Fibroblast of villous mesenchyme (primary cell): ENCODE results near the gene F10. TPM values are rescaled to one million over a fixed set of nuclear protein-coding genes. Genes with fewer than 3 reads are reported as not detected.
"Not testable (repeated sequence)": the region's sequence is repeated elsewhere in the genome, so short reads cannot be mapped to it uniquely, and the experiment has no call there.

ENCODE experiments used
- DNase-seq: peaks from one replicate; pipeline ENCODE4 v3.0.0-alpha.2; 2010; ENCODE audit warnings: low read depth
- H3K4me3 ChIP-seq: 2 replicates; pipeline ENCODE4 v1.5.1; 2011; ENCODE audit warnings: low read depth, mild to moderate bottlenecking, low read length
- total RNA-seq: library from RNA; depleted of rRNA; stranded (reverse); fragments of >200 nt; gene quantifications from 2 replicates; pipeline ENCODE4 v1.2.3, GENCODE V29; 2012
- TF ChIP-seq, protein P1 (sequence below): IDR thresholded peaks from 2 replicates; pipeline ENCODE4 v1.5.1; 2012; ENCODE audit warnings: low read depth, mild to moderate bottlenecking, low read length; ENCODE audit not compliant: insufficient read depth

The F10 gene
- total RNA-seq, 1 donor: 12.5 TPM

DNA sequence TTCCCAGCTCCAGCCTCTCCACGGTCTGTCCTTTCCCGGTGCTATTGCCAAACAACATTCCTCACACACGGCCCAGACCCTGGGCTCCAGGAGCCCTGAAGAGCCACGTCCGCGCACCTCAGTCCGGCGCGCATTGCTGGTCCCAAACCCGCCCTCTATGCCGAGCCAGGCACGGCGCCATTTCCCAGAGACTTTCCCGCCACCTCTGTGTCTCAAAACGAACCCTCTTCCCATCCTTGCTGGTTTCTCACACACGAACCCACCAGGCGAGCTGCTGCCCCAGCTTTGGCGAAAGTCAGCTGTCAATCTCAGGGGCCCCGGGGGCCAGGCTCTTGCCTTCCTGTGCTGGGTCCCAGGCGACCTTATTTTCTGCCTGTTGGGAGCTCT, 45.0 kb upstream of the F10 start:
- no peak for DNase-seq
- H3K4me3 ChIP-seq: no peak overlapping the region
- TF ChIP-seq, protein P1, sequence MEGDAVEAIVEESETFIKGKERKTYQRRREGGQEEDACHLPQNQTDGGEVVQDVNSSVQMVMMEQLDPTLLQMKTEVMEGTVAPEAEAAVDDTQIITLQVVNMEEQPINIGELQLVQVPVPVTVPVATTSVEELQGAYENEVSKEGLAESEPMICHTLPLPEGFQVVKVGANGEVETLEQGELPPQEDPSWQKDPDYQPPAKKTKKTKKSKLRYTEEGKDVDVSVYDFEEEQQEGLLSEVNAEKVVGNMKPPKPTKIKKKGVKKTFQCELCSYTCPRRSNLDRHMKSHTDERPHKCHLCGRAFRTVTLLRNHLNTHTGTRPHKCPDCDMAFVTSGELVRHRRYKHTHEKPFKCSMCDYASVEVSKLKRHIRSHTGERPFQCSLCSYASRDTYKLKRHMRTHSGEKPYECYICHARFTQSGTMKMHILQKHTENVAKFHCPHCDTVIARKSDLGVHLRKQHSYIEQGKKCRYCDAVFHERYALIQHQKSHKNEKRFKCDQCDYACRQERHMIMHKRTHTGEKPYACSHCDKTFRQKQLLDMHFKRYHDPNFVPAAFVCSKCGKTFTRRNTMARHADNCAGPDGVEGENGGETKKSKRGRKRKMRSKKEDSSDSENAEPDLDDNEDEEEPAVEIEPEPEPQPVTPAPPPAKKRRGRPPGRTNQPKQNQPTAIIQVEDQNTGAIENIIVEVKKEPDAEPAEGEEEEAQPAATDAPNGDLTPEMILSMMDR: no peak

DNA sequence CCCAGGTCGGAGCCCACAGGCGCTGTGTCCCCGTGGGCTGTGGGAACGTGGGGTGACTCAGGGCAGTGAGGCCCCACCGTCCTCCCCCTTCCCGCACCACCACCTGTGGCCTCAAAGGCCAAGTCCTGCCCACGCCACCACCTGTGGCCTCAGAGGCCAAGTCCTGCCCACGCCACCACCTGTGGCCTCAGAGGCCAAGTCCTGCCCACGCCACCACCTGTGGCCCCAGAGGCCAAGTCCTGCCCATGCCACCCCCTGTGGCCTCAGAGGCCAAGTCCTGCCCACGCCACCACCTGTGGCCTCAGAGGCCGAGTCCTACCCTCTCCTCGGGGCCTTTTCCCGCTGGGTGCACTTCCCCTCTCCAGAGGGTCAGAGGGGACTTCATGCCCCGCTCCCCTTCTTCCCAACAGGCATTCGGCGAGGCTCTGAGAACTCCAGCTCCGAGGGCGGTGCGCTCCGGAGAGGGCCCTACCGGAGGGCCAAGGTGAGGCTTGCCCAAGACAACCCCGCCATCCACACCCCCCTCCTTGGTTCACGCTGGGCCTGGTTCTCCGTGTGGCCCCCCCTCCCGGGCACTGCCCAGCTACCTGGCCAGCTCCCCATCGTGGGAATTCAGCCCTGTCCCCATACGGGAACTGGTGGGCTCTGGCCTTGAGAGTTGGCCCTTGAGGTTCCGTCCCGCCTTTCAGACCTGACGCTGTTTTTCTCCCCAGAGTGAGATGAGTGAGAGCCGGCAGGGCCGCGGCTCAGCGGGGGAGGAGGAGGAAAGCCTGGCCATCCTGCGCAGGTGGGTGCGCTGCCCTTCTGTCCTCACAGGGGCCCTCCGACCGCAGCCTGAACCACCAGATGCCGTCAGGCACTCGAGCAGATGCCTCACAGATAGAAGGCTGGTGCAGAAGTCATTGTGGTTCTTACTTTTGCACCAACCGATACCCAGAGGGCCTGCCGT, 44.4 kb upstream of the F10 start:
- DNase-seq: no peak
- H3K4me3 ChIP-seq: no peak overlapping the region
- TF ChIP-seq, protein P1: no peak

DNA sequence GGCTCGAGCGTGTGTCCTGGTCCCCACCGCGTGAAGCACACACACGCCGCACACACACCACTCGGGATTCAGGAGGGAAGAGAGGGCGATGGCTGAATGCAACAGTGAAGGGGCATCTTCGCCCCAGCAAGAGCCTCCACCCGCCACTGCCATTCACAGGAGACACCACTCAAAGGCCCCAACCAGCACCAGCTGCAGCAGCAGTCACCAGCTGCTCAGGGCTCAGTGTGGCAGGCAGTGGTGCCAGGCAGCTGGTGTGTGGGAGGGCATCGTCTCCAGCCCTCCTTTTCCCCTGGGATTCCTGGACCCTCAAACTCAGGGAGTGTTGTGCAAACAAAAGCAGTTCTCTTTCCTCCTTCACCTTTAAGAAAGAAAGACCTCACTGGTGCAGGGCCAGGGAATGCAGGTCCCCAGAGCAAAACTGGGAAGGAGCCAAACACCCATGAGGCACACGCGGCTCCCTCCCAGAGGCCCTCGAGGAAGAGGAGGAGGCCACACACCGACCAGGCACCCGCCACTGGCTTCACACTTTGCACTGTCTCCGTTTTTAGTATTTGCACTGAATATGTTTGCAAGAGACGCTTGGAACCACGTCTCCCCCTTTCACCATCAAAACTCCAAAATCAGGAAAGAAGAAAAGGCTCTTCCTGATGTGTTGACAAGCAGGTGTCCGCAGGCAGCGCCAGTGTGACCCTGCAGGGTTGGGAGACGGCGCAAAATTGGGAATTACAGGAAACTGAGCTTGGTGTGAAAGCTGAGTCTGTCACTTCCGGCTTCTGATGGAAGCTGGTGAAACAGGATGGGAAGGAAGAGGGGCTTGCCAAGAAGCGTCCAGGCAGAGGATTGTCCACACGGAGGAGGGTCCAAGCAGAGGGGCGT, 43.5 kb upstream of the F10 start:
- no peak overlapping the region for H3K4me3 ChIP-seq
- no peak for DNase-seq
- TF ChIP-seq, protein P1: no peak

DNA sequence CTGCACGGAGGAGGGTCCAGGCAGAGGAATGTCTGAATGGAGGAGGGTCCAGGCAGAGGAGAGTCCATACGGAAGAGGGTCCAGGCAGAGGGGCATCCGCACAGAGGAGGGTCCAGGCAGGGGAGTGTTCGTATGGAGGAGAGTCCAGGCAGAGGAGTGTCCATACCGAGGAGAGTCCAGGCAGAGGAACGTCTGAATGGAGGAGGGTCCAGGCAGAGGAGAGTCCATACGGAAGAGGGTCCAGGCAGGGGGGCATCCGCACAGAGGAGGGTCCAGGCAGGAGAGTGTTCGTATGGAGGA, 42.9 kb upstream of the F10 start:
- DNase-seq, H3K4me3 ChIP-seq: not testable (repeated sequence)

DNA sequence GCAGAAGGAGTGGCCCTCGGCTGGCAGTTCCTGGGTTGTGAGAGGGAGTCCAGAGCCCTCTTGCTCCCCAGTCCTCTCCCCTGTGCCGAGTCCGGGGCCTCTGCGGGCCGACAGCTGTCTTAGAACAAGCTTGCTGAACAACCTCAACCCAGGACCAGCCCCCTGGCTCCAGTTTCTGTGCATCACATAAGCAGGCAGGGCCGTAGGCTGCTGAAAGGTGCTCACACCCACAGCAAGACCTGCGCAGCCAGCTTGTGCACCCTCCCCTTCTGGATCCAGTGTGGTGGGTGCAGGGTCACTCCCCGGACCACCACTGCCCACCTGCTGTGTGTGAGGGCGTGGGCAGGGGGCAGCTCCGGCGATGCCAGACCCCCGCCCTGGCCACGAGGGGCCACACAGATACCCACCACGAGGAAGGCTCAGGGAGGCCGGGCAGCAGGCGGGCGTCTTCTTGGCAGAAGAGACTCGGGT, 42.2 kb upstream of the F10 start:
- TF ChIP-seq, protein P1: no peak
- DNase-seq: no peak
- no peak overlapping the region for H3K4me3 ChIP-seq

DNA sequence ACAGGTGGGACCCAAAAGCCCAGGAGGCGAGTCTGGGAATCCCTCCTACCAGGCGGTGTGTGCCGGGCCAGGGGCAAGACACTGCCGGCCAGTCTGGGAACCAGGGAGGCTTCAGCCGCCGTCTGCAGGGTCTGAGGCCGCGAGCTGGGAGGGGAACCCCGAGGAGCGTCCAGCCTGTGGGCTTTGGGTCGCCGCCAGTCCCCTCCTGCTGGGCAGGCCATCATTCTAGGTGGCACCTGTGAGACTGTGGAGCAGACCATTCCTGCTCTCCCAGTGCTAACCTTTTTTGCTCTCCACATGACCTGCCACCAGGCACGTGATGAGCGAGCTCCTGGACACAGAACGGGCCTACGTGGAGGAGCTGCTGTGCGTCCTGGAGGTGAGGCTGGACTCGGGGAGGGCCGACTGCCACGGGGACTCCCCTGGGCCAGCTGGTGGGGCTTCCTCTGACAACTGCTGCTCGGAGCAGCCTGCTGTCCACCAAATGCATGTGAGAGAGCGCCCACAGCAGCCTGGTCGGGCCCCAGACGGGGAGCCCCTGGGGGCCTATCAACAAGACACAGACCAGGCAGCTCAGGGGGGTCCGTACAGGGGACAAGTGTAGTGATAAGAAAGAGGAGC, 41.6 kb upstream of the F10 start:
- H3K4me3 ChIP-seq: no peak overlapping the region
- TF ChIP-seq, protein P1: no peak
- no peak for DNase-seq
